Type B pancreatic cell (in vitro differentiated cells): ENCODE measurements around the gene CYP2A6. TPM values are rescaled to one million over a fixed set of nuclear protein-coding genes. Genes with fewer than 3 reads are reported as not detected.

Experiments used
- DNase-seq: peaks from one replicate; pipeline ENCODE4 v3.0.0; 2021; ENCODE audit warnings: mixed read lengths; ENCODE audit not compliant: unreplicated experiment; ENCODE audit errors: extremely low spot score
- H3K27ac Mint-ChIP-seq: 2 replicates; pipeline ENCODE4 v1.8.0; 2021; ENCODE audit warnings: mild to moderate bottlenecking, mixed read lengths
- H3K27me3 Mint-ChIP-seq: 2 replicates; pipeline ENCODE4 v1.8.0; 2021; ENCODE audit warnings: mixed read lengths
- H3K36me3 Mint-ChIP-seq: 2 replicates; pipeline ENCODE4 v1.8.0; 2021; ENCODE audit warnings: mixed read lengths
- H3K4me1 Mint-ChIP-seq: one replicate; pipeline ENCODE4 v1.8.0; 2021; ENCODE audit warnings: mixed read lengths; ENCODE audit not compliant: unreplicated experiment
- H3K4me3 Mint-ChIP-seq: 2 replicates; pipeline ENCODE4 v1.8.0; 2021; ENCODE audit warnings: mild to moderate bottlenecking, mixed read lengths
- H3K9me3 Mint-ChIP-seq: 2 replicates; pipeline ENCODE4 v1.8.0; 2021; ENCODE audit warnings: mixed read lengths
- CTCF ChIP-seq: fragments of 200-600 bp; sonication (generic); conservative IDR thresholded peaks from 2 replicates; pipeline ENCODE4 v1.5.0; 2021; ENCODE audit warnings: antibody characterized with exemption, mild to moderate bottlenecking
- total RNA-seq: library from RNA; stranded (reverse); gene quantifications from 2 replicates; pipeline ENCODE4 v1.2.1, GENCODE V29; 2021; ENCODE audit warnings: low replicate concordance

The CYP2A6 gene
- total RNA-seq, 1 donor from 2014 or later: not detected

DNA sequence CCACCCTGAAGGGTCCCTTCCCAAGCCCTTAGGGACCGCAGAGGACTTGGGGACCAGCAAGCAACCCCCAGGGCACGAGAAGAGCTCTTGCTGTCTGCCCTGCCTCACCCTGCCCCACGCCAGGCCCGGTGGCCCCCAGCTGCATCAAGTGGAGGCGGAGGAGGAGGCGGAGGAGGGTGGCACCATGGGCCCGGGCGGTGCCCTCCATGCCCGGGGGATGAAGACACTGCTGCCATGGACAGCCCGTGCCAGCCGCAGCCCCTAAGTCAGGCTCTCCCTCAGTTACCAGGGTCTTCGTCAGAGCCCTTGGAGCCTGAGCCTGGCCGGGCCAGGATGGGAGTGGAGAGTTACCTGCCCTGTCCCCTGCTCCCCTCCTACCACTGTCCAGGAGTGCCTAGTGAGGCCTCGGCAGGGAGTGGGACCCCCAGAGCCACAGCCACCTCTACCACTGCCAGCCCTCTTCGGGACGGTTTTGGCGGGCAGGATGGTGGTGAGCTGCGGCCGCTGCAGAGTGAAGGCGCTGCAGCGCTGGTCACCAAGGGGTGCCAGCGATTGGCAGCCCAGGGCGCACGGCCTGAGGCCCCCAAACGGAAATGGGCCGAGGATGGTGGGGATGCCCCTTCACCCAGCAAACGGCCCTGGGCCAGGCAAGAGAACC is 49.8 kb downstream of the CYP2A6 start:
- peak overlapping the region; percentile 87 for H3K27ac Mint-ChIP-seq
- no peaks in the 10 kb centered on the region for H3K27me3 Mint-ChIP-seq
- peaks cover 4% of the 10 kb centered on the region for H3K36me3 Mint-ChIP-seq
- no peaks in the 10 kb centered on the region for H3K9me3 Mint-ChIP-seq
- TF ChIP-seq CTCF: no peak
- peak overlapping the region; percentile 92 for H3K4me3 Mint-ChIP-seq
- peaks cover 42% of the 10 kb centered on the region for H3K4me1 Mint-ChIP-seq
- no peak for DNase-seq

DNA sequence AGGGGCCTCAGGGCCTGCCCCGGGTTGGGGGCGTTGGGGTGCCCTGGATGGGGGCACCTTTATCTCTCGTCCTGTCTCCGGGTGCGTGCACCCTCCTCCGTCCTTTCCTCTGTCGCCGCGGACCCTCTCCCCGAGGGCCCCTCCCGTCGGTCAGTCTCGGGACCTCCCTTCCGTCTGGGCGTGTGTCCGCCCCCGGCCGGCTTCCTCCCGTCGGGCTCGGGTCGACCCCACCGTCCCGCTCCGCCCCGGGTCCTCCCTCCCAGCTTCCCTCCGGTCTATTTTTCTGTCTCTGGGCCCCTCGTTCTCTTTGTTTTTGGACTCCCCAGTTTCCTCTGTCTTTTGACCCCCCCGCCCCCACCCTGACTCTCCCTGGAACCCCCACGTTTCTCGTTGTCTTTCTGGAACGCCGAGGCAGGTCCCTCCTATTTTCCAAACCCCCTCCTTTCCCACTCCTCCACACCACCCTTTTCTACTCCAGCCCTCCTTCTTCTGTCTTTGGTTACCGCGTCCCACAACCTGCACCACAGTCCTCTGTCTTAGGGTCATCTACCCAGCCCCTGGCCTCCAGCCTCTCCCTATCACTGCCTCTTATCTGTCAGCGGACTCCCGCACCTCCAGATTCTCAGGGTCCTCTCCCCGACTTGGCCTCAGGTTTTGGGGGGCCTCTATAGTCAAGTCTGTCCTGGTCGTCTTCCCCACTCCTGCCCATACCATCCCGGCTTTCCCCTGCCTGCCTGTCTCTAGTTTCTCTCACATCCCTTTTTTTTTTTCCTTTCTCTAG is 50.5 kb downstream of the CYP2A6 start:
- H3K27ac Mint-ChIP-seq: peak overlapping the region; percentile 87
- peak overlapping the region; percentile 92 for H3K4me3 Mint-ChIP-seq
- no peaks in the 10 kb centered on the region for H3K9me3 Mint-ChIP-seq
- H3K27me3 Mint-ChIP-seq: no peaks in the 10 kb centered on the region
- TF ChIP-seq CTCF: no peak
- H3K36me3 Mint-ChIP-seq: peaks cover under 1% of the 10 kb centered on the region
- H3K4me1 Mint-ChIP-seq: peaks cover 38% of the 10 kb centered on the region
- DNase-seq: no peak

GRCh38 chr19:40798683-40799557 is 51.3 kb downstream of the CYP2A6 start, which contains the start of gene EGLN2:
Gene EGLN2 (plus strand): TSS chr19:40799191. CDS start chr19:40800573, 1,382 bp downstream.
- DNase-seq: peak; percentile 100
- peaks cover 29% of the 10 kb centered on the region for H3K4me1 Mint-ChIP-seq
- no peaks in the 10 kb centered on the region for H3K9me3 Mint-ChIP-seq
- H3K4me3 Mint-ChIP-seq: peak within 1 kb of the TSS; percentile 95
- H3K36me3 Mint-ChIP-seq: no peaks in the 10 kb centered on the region
- TF ChIP-seq CTCF: no peak
- no peaks in the 10 kb centered on the region for H3K27me3 Mint-ChIP-seq
- H3K27ac Mint-ChIP-seq: peak within 1 kb of the TSS; percentile 98

GRCh38 chr19:40797963-40798682 is 52.1 kb downstream of the CYP2A6 start:
- TF ChIP-seq CTCF: peak; percentile 64
- Mint-ChIP-seq H3K27ac (peak overlapping the region; percentile 98), H3K27me3 (no peaks in the 10 kb centered on the region), H3K4me1 (peaks cover 21% of the 10 kb centered on the region), H3K36me3 (no peaks in the 10 kb centered on the region), H3K4me3 (peak overlapping the region; percentile 95), H3K9me3 (no peaks in the 10 kb centered on the region)
- DNase-seq: no peak
